Omental fat pad (tissue), 4 donors: ENCODE results near the gene ELFN1. TPM values are rescaled to one million over a fixed set of nuclear protein-coding genes. Genes with fewer than 3 reads are reported as not detected.

Experiments used
- ATAC-seq: fragments of 150-250 bp; one replicate; pipeline ENCODE4 v1.9.1; 2016; ENCODE audit warnings: mild to moderate bottlenecking, moderate library complexity; ENCODE audit not compliant: low FRiP score
- DNase-seq: peaks from one replicate; pipeline ENCODE4 v3.0.0-alpha.2; 2019; ENCODE audit warnings: low spot score
- total RNA-seq, 4 donors: library from RNA; depleted of rRNA; stranded (reverse); fragments of >200 nt; gene quantifications; one replicate each; pipeline ENCODE4 v1.1.0, GENCODE V29; 2016
- TF ChIP-seq, protein P1 (sequence below), 3 donors: fragments of 450-650 bp; IDR thresholded peaks; one replicate each; pipeline ENCODE4 v1.5.1; 2016 to 2017; ENCODE audit warnings: antibody characterized with exemption in 3 of 3, mild to moderate bottlenecking in 3 of 3, moderate library complexity in 2 of 3

The ELFN1 gene
- total RNA-seq, 4 donors from 2014 or later: 3.8 to 6.0 (median 4.1) TPM

DNA sequence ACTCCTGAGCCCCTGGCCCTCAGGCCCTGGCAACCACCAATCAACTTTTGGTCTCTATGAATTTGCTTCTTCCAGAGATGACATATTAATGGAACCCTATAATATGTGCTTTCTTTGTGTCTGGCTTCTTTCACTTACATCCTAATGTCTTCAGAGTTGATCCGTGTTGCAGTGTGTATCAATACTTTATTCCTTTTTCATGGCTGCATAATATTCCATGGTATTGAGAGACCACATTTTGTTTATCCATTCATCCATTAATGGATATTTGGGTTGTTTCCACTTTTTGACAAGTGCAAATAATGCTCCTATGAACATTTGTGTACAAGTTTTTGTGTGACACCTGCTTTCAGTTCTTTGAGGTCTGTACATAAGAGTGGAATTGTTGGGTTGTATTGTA, 43.3 kb upstream of the ELFN1 start:
- ATAC-seq (no peak), DNase-seq (no peak)
- TF ChIP-seq, protein P1, sequence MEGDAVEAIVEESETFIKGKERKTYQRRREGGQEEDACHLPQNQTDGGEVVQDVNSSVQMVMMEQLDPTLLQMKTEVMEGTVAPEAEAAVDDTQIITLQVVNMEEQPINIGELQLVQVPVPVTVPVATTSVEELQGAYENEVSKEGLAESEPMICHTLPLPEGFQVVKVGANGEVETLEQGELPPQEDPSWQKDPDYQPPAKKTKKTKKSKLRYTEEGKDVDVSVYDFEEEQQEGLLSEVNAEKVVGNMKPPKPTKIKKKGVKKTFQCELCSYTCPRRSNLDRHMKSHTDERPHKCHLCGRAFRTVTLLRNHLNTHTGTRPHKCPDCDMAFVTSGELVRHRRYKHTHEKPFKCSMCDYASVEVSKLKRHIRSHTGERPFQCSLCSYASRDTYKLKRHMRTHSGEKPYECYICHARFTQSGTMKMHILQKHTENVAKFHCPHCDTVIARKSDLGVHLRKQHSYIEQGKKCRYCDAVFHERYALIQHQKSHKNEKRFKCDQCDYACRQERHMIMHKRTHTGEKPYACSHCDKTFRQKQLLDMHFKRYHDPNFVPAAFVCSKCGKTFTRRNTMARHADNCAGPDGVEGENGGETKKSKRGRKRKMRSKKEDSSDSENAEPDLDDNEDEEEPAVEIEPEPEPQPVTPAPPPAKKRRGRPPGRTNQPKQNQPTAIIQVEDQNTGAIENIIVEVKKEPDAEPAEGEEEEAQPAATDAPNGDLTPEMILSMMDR (IDR thresholded peaks at IDR 0.05): no peak

DNA sequence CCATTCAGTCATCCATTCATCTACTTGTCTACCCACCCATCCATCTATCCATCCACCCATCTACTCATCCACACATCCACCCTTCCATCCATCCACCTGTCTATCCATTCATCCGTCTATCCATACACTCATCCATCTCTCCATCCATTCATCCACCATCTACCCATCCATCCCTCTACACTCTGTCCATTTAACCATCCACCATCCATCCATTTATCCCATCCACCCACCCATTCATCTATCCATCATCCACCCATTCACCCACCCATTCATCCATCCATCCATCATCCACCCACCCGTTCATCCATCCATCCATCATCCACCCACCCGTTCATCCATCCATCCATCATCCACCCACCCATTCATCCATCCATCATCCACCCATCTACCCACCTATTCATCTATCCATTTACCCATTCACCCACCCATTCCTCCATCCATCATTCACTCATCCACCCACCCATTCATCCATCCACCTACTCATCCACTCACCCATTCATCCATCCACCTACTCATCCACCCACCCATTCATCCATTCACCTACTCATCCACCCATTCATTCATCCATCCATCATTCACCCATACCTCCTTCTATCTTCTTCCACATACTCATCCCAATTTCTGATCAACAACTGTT, 39.3 kb upstream of the ELFN1 start:
- TF ChIP-seq, protein P1 (IDR thresholded peaks at IDR 0.05): no peak
- DNase-seq: no peak
- ATAC-seq: no peak

DNA sequence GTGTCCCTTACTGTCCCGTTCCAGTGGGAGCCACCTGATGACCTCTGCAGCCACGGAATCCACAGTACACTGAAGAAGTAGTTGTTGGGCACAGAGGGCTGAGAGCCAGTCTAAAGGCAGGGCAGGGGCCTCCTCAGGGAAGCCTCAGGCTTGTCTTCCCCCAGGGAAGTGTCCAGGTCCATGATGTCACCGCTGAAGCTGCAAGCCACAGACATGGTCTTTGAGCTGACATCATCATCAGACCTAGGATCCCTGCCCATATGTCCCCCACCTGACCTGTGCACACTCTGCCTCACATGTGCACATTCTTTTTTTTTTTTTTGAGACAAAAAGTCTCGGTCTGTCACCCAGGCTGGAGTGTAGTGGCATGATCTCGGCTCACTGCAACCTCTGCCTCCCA, 38.4 kb upstream of the ELFN1 start:
- DNase-seq: no peak
- no peak for ATAC-seq
- TF ChIP-seq, protein P1 (IDR thresholded peaks at IDR 0.05): no peak

DNA sequence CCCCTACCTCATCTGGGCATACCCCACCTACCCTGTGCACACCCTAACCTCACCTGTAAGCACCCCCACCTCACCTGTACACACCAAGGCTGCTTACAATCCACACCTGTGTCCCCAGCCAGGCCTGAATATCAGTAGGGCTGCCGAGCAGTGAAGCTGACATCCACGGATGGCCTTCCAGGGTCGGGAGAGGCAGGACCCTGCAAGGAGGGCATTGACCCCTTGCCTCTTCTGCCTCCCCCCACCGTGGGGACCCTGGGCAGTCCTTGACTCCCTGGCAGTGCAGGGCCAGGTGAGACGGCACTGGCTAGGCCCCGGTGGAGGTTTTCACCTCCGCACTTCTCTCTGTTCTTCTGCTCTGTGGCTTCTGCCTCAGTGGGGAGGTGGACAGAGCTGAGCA, 37.6 kb upstream of the ELFN1 start:
- TF ChIP-seq, protein P1 (IDR thresholded peaks at IDR 0.05): no peak
- ATAC-seq (no peak), DNase-seq (no peak)

DNA sequence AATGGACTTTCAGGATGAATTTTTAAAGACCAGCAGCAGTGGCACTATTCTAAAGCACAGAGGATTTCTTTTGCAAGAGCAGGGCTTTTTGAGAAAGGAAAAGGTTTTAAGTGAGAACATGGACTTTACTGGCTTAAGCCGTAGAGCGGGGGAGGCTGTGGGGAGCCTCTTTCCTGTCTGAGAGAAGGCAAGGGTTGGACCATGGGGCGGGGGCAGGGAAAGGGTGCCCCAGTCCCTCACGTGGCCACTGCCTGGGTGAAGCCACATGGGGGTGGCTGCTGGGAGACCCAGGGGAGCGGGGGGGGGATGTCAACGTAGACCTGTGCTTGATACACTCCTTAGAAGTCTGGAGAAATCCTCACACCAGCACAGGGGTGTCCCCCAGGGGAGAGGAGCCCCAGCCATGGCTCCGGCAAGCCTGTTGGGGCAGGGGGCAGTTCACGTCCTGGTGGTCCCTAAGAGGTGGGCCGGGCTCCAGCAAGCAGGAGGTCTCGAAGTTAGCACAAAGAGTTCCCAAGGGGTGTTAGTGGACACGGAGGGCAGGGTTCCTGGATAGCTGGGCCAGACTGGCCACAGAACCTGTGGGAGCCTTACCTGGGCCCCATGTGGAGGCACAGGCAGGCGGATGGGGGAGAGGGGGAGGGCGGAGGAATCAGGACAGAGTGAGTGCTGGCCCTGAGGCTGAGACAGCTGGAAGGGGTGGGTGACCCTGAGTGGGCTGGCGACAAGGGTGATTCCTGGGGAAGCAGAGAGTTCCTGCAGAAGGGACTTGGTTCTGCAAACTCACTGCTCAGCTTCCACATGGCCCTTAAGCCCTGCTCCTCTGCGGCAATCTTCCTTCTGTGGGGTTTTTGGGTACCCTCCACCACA, 36.9 kb upstream of the ELFN1 start:
- DNase-seq: no peak
- TF ChIP-seq, protein P1 (IDR thresholded peaks at IDR 0.05): no peak
- no peak for ATAC-seq

DNA sequence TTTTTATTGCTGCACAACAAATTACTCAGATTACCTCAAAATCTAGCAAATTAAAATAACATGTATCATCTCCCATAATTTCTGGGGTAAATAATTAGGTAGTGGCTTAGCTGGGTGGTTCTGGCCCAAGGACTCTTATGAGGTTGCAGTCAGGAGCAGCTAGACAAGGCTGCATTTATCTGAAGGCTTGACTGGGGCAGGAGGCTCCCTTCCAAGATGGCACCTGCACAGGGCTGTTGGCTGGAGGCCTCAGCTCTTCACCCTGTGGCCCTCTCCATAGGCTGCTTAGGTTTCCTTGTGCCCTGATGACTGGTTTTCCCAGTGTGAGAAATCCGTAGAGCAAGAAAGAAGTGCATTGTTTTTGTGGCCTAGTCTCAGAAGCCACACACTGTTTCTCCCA, 34.7 kb upstream of the ELFN1 start:
- ATAC-seq: no peak
- TF ChIP-seq, protein P1 (IDR thresholded peaks at IDR 0.05): no peak
- no peak for DNase-seq

DNA sequence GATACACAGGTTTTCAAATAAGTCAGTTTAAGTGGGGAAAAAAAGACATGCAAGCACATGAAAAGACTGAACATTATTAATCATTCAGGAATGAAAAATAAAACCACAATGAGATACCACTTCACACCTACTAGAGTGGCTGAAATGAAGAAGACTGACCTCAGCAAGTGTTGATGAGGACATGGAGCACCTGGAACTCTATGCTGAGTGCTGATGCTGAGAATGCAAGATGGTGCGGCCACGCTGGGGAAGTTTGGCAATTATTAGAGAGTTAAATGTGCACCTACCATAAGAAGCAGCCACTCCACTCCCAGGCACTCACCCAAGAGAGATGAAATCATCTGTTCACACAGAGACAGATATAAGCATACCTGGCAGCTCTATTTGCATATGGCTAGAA, 32.9 kb upstream of the ELFN1 start:
- TF ChIP-seq, protein P1 (IDR thresholded peaks at IDR 0.05): no peak
- ATAC-seq: no peak
- DNase-seq: no peak
